Coronary artery (tissue), 2 donors: ENCODE results near the gene MROH7.

Source experiments
- DNase-seq: peaks from one replicate; pipeline ENCODE4 v3.0.0-alpha.2; 2017; ENCODE audit warnings: low spot score
- H3K27ac ChIP-seq, 2 donors: fragments of 200-600 bp; sonication (generic); one replicate each; pipeline ENCODE4 v1.5.1; 2016 to 2019
- H3K4me3 ChIP-seq: fragments of 200-600 bp; sonication (generic); 2 replicates; pipeline ENCODE4 v1.5.1; 2016; ENCODE audit warnings: mild to moderate bottlenecking, moderate library complexity
- TF ChIP-seq, protein P1 (sequence below): fragments of 200-600 bp; sonication (generic); IDR thresholded peaks from one replicate; pipeline ENCODE4 v1.5.1; 2019; ENCODE audit warnings: antibody characterized with exemption

MROH7 gene

DNA sequence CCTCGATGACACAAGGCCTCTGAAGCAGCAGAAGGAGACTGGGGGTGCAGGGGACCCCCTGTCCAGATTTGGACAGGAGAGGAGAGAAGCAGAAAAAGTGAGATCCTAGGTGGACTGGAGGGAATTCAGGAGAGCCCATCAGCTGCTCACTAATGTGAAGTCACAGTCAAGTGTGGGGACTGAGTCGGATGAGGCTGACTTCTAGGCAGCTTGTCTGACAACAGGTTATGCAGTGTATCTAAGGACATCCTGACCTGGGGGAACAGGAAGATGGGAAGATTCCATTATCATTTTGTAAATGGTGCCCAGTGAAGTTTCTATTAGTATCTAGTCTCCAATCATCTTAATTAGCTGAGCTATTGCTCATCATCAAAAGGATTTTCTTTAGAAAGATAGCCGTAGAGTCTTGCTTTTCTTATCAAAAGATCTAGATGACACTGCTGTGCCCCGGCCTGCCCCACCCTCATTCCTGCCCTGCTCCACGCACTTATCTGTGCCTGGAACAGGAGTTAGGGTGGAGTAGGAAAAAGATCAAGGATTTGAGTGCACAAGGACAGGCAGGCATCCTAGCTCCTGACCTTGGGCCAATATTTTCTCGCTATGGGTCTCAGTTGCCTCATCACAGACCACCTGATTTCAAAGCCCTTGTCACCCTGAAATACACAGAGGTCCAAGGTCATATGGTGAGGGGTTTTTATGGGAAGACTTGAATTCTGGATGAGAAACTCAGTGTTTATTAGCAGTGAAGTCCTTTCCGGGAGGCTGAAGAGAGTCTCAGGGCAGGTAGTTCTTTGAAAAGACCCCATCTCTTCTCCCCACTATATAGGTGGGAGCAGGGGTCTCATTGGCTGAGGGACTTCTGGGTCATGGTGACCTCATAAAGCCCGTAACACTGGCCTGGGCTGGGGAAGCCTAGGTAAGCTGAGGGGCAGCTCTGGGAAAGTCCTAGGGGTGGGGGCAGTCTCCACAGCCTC lies at the start of gene MROH7:
Gene MROH7, plus strand, starts transcription at position 924 of the 974 bp plus-strand sequence. CDS start 11,141 bp downstream, outside the sequence.
- no peak for DNase-seq
- Histone ChIP-seq H3K4me3 (no peak within 1 kb of the TSS), H3K27ac (no peak within 1 kb of the TSS)
- TF ChIP-seq, protein P1, sequence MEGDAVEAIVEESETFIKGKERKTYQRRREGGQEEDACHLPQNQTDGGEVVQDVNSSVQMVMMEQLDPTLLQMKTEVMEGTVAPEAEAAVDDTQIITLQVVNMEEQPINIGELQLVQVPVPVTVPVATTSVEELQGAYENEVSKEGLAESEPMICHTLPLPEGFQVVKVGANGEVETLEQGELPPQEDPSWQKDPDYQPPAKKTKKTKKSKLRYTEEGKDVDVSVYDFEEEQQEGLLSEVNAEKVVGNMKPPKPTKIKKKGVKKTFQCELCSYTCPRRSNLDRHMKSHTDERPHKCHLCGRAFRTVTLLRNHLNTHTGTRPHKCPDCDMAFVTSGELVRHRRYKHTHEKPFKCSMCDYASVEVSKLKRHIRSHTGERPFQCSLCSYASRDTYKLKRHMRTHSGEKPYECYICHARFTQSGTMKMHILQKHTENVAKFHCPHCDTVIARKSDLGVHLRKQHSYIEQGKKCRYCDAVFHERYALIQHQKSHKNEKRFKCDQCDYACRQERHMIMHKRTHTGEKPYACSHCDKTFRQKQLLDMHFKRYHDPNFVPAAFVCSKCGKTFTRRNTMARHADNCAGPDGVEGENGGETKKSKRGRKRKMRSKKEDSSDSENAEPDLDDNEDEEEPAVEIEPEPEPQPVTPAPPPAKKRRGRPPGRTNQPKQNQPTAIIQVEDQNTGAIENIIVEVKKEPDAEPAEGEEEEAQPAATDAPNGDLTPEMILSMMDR = no peak

DNA sequence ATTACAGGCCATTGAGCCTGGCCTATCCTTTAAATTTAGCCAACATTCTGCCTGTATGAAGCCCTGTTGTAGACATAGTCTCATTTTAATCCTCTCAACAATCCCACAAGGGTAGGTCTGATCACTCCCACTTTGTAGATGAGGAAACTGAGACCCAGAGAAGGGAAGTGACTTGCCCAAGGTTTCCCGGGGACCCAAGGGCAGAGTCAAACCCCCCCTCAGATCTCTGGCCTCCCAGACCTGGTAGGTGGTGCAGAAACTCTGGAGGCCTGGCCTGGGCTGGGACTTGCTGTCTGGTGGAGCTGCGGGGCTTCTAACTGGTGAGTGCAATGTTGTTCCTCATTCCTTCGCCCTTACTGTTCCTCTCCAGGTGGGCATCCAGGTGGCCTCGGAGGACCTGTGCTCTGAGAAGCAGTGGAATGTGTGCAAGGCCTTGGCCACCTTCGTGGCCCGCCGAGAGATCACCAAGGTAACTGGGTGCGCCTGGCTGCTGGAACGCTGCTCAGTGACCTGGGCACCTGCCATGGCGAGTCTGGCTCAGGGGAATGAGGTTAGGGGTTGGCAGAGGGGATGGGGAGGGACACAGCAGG lies 47.9 kb upstream of the MROH7 start:
- TF ChIP-seq, protein P1 = no peak
- DNase-seq = no peak
- Histone ChIP-seq H3K4me3 (no peak overlapping the region), H3K27ac (no peak overlapping the region)

DNA sequence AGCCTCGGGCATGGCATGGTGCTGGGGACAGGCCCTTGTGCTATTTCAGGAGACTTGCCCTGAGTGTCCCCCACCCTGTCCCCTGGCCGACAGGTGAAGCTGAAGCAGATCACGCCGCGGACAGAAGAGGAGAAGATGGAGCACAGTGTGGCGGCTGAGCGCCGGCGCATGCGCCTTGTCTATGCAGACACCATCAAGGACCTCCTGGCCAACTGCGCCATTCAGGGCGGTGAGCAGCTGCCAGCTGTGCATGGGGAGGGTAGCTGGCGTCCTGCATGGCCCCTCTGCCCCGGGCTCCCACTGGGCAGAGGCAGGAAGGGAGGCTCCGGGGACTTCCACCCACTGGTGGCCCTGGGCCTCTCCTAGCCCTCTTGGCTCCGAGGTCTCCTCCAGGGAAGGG lies 47.1 kb upstream of the MROH7 start:
- Histone ChIP-seq H3K4me3 (no peak overlapping the region), H3K27ac (no peak overlapping the region)
- TF ChIP-seq, protein P1 = no peak
- no peak for DNase-seq

DNA sequence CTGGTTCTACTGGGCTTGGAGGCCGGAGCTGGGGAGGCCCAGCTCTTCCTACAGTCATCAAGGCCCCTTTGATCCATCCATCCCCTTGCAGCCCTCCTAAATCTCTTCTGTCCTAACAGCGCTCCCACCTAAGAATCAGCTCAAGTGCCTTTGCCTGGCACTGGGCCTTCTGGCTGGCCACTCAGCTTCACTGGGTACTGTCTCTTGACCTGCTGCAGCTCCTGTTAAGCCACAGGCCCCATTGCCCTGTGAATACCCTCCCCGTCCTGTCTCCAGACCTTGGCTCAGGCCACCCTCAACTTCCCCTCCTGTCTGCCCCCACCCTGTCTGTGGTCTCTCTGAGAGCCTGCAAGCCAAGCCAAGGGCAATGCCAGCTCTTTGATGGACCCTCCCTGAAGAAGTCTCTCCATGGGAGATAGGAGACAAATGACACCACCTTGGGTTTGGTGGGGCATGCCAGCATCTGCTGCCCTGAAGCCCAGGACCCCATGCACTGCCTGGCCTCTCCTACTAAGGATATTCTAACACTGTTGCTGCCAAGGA lies 45.6 kb upstream of the MROH7 start:
- no peak overlapping the region for H3K4me3 ChIP-seq
- TF ChIP-seq, protein P1 = no peak
- H3K27ac ChIP-seq = no peak overlapping the region
- DNase-seq = no peak

DNA sequence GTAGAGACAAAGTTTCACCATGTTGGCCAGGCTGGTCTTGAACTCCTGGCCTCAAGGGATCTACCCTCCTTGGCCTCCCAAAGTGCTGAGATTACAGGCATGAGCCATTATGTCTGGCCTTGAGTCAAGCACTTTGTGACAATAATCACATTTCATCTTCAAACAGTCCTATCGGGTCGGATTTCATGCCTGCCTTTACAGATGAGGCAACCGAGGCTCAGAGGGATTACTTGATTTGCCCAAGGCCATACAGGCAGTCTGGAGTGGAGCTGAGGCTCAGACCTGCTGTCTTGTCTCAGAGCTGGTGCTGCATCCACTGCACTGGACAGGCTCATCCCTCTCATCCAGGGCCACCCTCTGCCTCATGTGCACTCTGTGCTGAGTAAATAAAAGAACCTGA lies 44.8 kb upstream of the MROH7 start:
- Histone ChIP-seq H3K4me3 (no peak overlapping the region), H3K27ac (no peak overlapping the region)
- TF ChIP-seq, protein P1 = no peak
- DNase-seq = no peak

DNA sequence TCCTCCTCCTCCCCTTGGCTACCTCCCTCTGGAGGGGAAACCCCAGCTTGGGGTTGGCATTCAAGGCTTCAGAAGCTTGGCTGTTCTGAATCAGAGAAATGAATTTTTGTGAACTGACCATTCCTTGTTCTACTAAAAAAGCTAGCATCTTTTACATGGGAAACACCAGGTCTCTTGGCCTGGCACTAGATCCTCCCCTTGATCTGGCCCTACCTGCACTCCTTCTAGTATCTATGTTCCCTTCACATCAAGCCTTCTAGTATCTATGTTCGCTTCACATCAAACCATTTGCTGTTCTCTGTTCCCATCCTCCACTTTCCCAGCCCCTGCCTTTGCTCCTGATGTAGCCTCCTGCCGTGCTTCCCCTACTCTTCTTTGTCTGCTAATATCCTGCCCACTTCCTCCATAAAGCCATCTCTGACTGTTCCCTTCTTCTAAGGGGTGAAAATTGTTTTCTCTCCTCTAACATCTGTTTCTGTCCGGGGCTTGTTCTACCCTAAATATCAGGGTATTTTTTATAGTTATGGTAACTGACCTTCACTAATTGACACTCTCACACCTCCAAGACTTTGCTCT lies 44.0 kb upstream of the MROH7 start:
- no peak for DNase-seq
- Histone ChIP-seq H3K27ac (no peak overlapping the region), H3K4me3 (no peak overlapping the region)
- TF ChIP-seq, protein P1 = no peak
